Adrenal gland (tissue), 12 donors: ENCODE data around the gene C1orf226. TPM values are rescaled to one million over a fixed set of nuclear protein-coding genes. Genes with fewer than 3 reads are reported as not detected.

Source experiments
- DNase-seq, 7 donors: peaks; one replicate each; pipeline ENCODE4 v3.0.0-alpha.2; 2019 to 2020
- H3K27ac ChIP-seq, 5 donors: fragments of 200-600 bp; sonication (generic) in 4 of 5; 1 replicate in 3 of 5; 2 replicates in 2 of 5; pipeline versions ENCODE4 v1.5.1 to v1.8.0; 2016 to 2020; ENCODE audit warnings: mild to moderate bottlenecking in 1 of 5
- H3K27me3 ChIP-seq: fragments of 200-600 bp; 2 replicates; pipeline ENCODE4 v1.8.0; 2021
- H3K36me3 ChIP-seq, 2 donors: fragments of 200-600 bp; replicated peaks in 1 of 2; 1 replicate in 1 of 2; 2 replicates in 1 of 2; pipeline versions ENCODE4 v1.5.1 to v1.8.0; 2018 to 2022
- H3K4me1 ChIP-seq, 2 donors: fragments of 200-600 bp; replicated peaks in 1 of 2; 1 replicate in 1 of 2; 2 replicates in 1 of 2; pipeline versions ENCODE4 v1.5.1 to v1.8.0; 2018 to 2021
- H3K4me3 ChIP-seq, 4 donors: fragments of 200-600 bp; sonication (generic) in 3 of 4; one replicate each; pipeline ENCODE4 v1.5.1; 2016 to 2018
- H3K9me3 ChIP-seq, 3 donors: fragments of 200-600 bp; sonication (generic) in 1 of 3; replicated peaks in 1 of 3; 1 replicate in 2 of 3; 2 replicates in 1 of 3; pipeline versions ENCODE4 v1.5.1 to v1.8.0; 2016 to 2021
- CTCF ChIP-seq, 6 experiments: fragments of 450-650 bp in 4 of 6; fragments of 200-600 bp in 2 of 6; sonication (generic) in 1 of 6; IDR thresholded peaks; 1 replicate in 5 of 6; 2 replicates in 1 of 6; pipeline versions ENCODE4 v1.5.1 to v1.8.0; 2016 to 2021; ENCODE audit warnings: antibody characterized with exemption in 6 of 6, mild to moderate bottlenecking in 2 of 6, moderate library complexity in 1 of 6
- POLR2A ChIP-seq, 2 donors: fragments of 450-650 bp; IDR thresholded peaks; one replicate each; pipeline ENCODE4 v1.6.1; 2017; ENCODE audit warnings: antibody characterized with exemption in 2 of 2, mild to moderate bottlenecking in 2 of 2, moderate library complexity in 1 of 2
- WGBS, 4 donors: extraction: QIAGEN DNeasy Blood & Tissue Kit in 2 of 4; methylation state at CpG; one replicate each; pipeline versions ENCODE4 v1.1.5 to v1.1.7; 2013 to 2017; 5-methylcytosine and 5-hydroxymethylcytosine counted together
- intact Hi-C, 2 donors: fragments of 100-400 bp; cut with DNase I; formaldehyde crosslinking; loops; one replicate each; pipeline versions ENCODE4 v1.14.1 to v1.15.0; 2022 to 2023
- polyA plus RNA-seq, 3 donors: library from polyadenylated mRNA; stranded (reverse); fragments of 200-250 nt in 2 of 3; fragments of 350-450 nt in 1 of 3; fragmentation: Illumina TruSeq in 1 of 3; extraction: RNeasy Lipid Tissue Mini Kit (QIAGEN cat#74804) in 1 of 3; gene quantifications; one replicate each; pipeline ENCODE4 v1.2.3, GENCODE V29; 2013 to 2014
- total RNA-seq, 9 donors: library from RNA; depleted of rRNA in 4 of 9; stranded (reverse); fragments of >200 nt in 4 of 9; fragments of 120-200 nt in 1 of 9; fragmentation: NEBNext Ultra II Directional in 1 of 9; extraction: Animal tissue kit (Norgen Biotek cat#: 25700) in 1 of 9; gene quantifications; one replicate each; pipeline versions ENCODE4 v1.1.0 to v1.2.4, GENCODE V29; 2013 to 2023
- donor health status: healthy with polysubstance abuse.
- donor health status: Bipolar disorder and iron deficiency.
- donor health status: DM: yes; HTN: yes; CAD: no.
- donor health status: DM: no; HTN: no; CAD: no.
- donor health status: DM: no; HTN: no; CAD: no.
- donor health status: DM: yes; HTN: yes; CAD: no.

The C1orf226 gene
- total and polyA plus RNA-seq, 12 donors = 0.95 to 48.0 (median 6.8) TPM

- 83 to 96% (median 92%) methylated on average over 1 of the region's 1 CpG for WGBS, 4 donors
- no peaks in the 10 kb centered on the region for H3K36me3 ChIP-seq
- no peak for DNase-seq
- TF ChIP-seq POLR2A (IDR thresholded peaks at IDR 0.05) (no peak), CTCF (IDR thresholded peaks at IDR 0.05) (no peak)
- H3K4me1 ChIP-seq = no peaks in the 10 kb centered on the region
- intact Hi-C loops = no loop called here
- H3K9me3 ChIP-seq = no peaks in the 10 kb centered on the region
- no peak overlapping the region for H3K27ac ChIP-seq
- no peak overlapping the region for H3K4me3 ChIP-seq
- H3K27me3 ChIP-seq = no peaks in the 10 kb centered on the region
Observed at GRCh38 chr1:162370161-162370560, 11.4 kb upstream of the C1orf226 start.

GRCh38 chr1:162370721-162371120 lies 10.8 kb upstream of the C1orf226 start:
- TF ChIP-seq POLR2A (IDR thresholded peaks at IDR 0.05) (no peak), CTCF (IDR thresholded peaks at IDR 0.05) (no peak)
- 88 to 95% (median 91%) methylated on average over 3 of the region's 3 CpGs for WGBS, 4 donors
- intact Hi-C loops = no loop called here
- Histone ChIP-seq H3K36me3 (no peaks in the 10 kb centered on the region), H3K9me3 (no peaks in the 10 kb centered on the region), H3K27me3 (no peaks in the 10 kb centered on the region), H3K4me1 (no peaks in the 10 kb centered on the region), H3K27ac (no peak overlapping the region), H3K4me3 (no peak overlapping the region)
- DNase-seq = no peak

GRCh38 chr1:162371611-162372010 lies 9.9 kb upstream of the C1orf226 start:
- no peak overlapping the region for H3K4me3 ChIP-seq
- DNase-seq = no peak
- H3K27me3 ChIP-seq = no peaks in the 10 kb centered on the region
- 92 to 95% (median 94%) methylated on average over 6 of the region's 6 CpGs for WGBS, 4 donors
- no peak for TF ChIP-seq POLR2A (IDR thresholded peaks at IDR 0.05)
- TF ChIP-seq CTCF (IDR thresholded peaks at IDR 0.05) = no peak
- H3K27ac ChIP-seq = no peak overlapping the region
- no peaks in the 10 kb centered on the region for H3K36me3 ChIP-seq
- no peaks in the 10 kb centered on the region for H3K4me1 ChIP-seq
- no peaks in the 10 kb centered on the region for H3K9me3 ChIP-seq
- intact Hi-C loops = no loop called here

GRCh38 chr1:162372159-162373071 lies 9.1 kb upstream of the C1orf226 start:
- Histone ChIP-seq H3K36me3 (no peaks in the 10 kb centered on the region), H3K27me3 (no peaks in the 10 kb centered on the region), H3K9me3 (no peaks in the 10 kb centered on the region), H3K4me3 (no peak overlapping the region), H3K4me1 (no peaks in the 10 kb centered on the region), H3K27ac (no peak overlapping the region)
- intact Hi-C loops = no loop called here
- TF ChIP-seq POLR2A (IDR thresholded peaks at IDR 0.05) (no peak), CTCF (IDR thresholded peaks at IDR 0.05) (no peak)
- 73 to 78% (median 75%) methylated on average over 9 to 13 of the region's 13 CpGs for WGBS, 4 donors
- DNase-seq = no peak
